NT2/D1 (cell line): ENCODE results near the gene IL17REL.

Experiments used
- SUZ12 ChIP-seq: IDR thresholded peaks from 2 replicates; pipeline ENCODE4 v1.6.1; 2011; ENCODE audit not compliant: insufficient read length, insufficient read depth; ENCODE audit errors: extremely low read depth
- YY1 ChIP-seq: IDR thresholded peaks from 2 replicates; pipeline ENCODE4 v1.6.1; 2011; ENCODE audit not compliant: insufficient read length, insufficient read depth
- ZNF274 ChIP-seq: IDR thresholded peaks from 2 replicates; pipeline ENCODE4 v1.6.1; 2011; ENCODE audit warnings: mild to moderate bottlenecking, low read depth, low read length

GRCh38 chr22:49966774-49967705, 45.5 kb downstream of the IL17REL start:
- no peak for TF ChIP-seq YY1
- TF ChIP-seq ZNF274, result no peak
- no peak for TF ChIP-seq SUZ12
